ENCODE results near the gene CYP27B1. TPM values are rescaled to one million over a fixed set of nuclear protein-coding genes. Genes with fewer than 3 reads are reported as not detected.
"Not testable (repeated sequence)": the region's sequence is repeated elsewhere in the genome, so short reads cannot be mapped to it uniquely, and the experiment has no call there.

Gene CYP27B1
- total RNA-seq, 2 experiments from 2014 or later: 2.3 to 2.6 TPM

GRCh38 chr12:57716305-57716704, 50.6 kb downstream of the CYP27B1 start:
- Mint-ChIP-seq H3K4me1 (ENCODE audit: low read depth) (no peaks in the 10 kb centered on the region), H3K9me3 (ENCODE audit: insufficient read depth) (no peaks in the 10 kb centered on the region), H3K4me3 (no peak overlapping the region), H3K36me3 (ENCODE audit: low read depth) (peaks cover 54% of the 10 kb centered on the region), H3K27me3 (ENCODE audit: low read depth) (no peaks in the 10 kb centered on the region), H3K27ac (no peak overlapping the region)
- no peak for DNase-seq
- ChIA-PET CTCF (interaction anchor here (1.8 kb wide), 1 partner anchor 10 kb away, joined by 4 read pairs; no protein-coding TSS in a partner anchor), POLR2A (interaction anchor here (0.9 to 1.3 kb wide), 3 partner anchors 17 to 230 kb away, joined by 3 to 4 read pairs (median 3); no protein-coding TSS in a partner anchor)
- ATAC-seq: no peak

- Mint-ChIP-seq H3K27ac (no peak overlapping the region), H3K4me3 (no peak overlapping the region), H3K4me1 (ENCODE audit: low read depth) (no peaks in the 10 kb centered on the region), H3K36me3 (ENCODE audit: low read depth) (peaks cover 51% of the 10 kb centered on the region), H3K9me3 (ENCODE audit: insufficient read depth) (no peaks in the 10 kb centered on the region), H3K27me3 (ENCODE audit: low read depth) (no peaks in the 10 kb centered on the region)
- ChIA-PET CTCF (no interaction called here), POLR2A (interaction anchor here (0.9 to 1.3 kb wide), 3 partner anchors 17 to 229 kb away, joined by 3 to 4 read pairs (median 3); no protein-coding TSS in a partner anchor)
- ATAC-seq: no peak
- no peak for DNase-seq
Observed at GRCh38 chr12:57715786-57716185, 51.1 kb downstream of the CYP27B1 start.

- H3K9me3 Mint-ChIP-seq (ENCODE audit: insufficient read depth); H3K4me1 Mint-ChIP-seq (ENCODE audit: low read depth); DNase-seq; ATAC-seq; H3K27me3 Mint-ChIP-seq (ENCODE audit: low read depth); H3K27ac Mint-ChIP-seq; CTCF ChIA-PET; H3K4me3 Mint-ChIP-seq: not testable (repeated sequence)
- POLR2A ChIA-PET: interaction anchor here (0.9 kb wide), 1 partner anchor 229 kb away, joined by 3 read pairs; no protein-coding TSS in a partner anchor
- H3K36me3 Mint-ChIP-seq (ENCODE audit: low read depth): peaks cover 49% of the 10 kb centered on the region
Observed at GRCh38 chr12:57715036-57715748, 51.7 kb downstream of the CYP27B1 start.

GRCh38 chr12:57713209-57713608, 53.7 kb downstream of the CYP27B1 start:
- H3K9me3 Mint-ChIP-seq (ENCODE audit: insufficient read depth): no peaks in the 10 kb centered on the region
- CTCF ChIA-PET: no interaction called here

GRCh38 chr12:57712701-57713100, 54.2 kb downstream of the CYP27B1 start:
- H3K27ac Mint-ChIP-seq: no peak overlapping the region
- H3K27me3 Mint-ChIP-seq (ENCODE audit: low read depth): no peaks in the 10 kb centered on the region
- H3K4me1 Mint-ChIP-seq (ENCODE audit: low read depth): peaks cover 7% of the 10 kb centered on the region
- peaks cover 42% of the 10 kb centered on the region for H3K36me3 Mint-ChIP-seq (ENCODE audit: low read depth)
- POLR2A ChIA-PET: interaction anchor here (2.1 kb wide), 1 partner anchor 9 kb away, joined by 6 read pairs; no protein-coding TSS in a partner anchor
- CTCF ChIA-PET: no interaction called here
- ATAC-seq (no peak), DNase-seq (peak; percentile 13)
- no peak overlapping the region for H3K4me3 Mint-ChIP-seq
- H3K9me3 Mint-ChIP-seq (ENCODE audit: insufficient read depth): no peaks in the 10 kb centered on the region

More at GRCh38 chr12:57713209-57713608, 53.7 kb downstream of the CYP27B1 start:
- DNase-seq (peak; percentile 10), ATAC-seq (no peak)
- Mint-ChIP-seq H3K36me3 (ENCODE audit: low read depth) (peaks cover 46% of the 10 kb centered on the region), H3K27ac (no peak overlapping the region), H3K4me3 (no peak overlapping the region), H3K4me1 (ENCODE audit: low read depth) (peaks cover 7% of the 10 kb centered on the region), H3K27me3 (ENCODE audit: low read depth) (no peaks in the 10 kb centered on the region)
- POLR2A ChIA-PET: interaction anchor here (2.1 kb wide), 1 partner anchor 9 kb away, joined by 6 read pairs; no protein-coding TSS in a partner anchor

Small RNAs within 50 kb of the gene (microRNA-seq; reads per million reads assigned to microRNA genes)
- not detected for gene MIR6759

Other genes with a start within 250 kb of the CYP27B1 start
- 10 to 100 TPM; 14.9 to 15.0 TPM for gene DDIT3, start 246.6 kb downstream of the CYP27B1 start, total RNA-seq
- 10 to 100 TPM; 68.4 to 71.4 TPM for gene MBD6, start 244.3 kb downstream of the CYP27B1 start, total RNA-seq
- gene DCTN2, start 219.9 kb downstream of the CYP27B1 start, total RNA-seq: 10 to 100 TPM; 89.3 to 96.5 TPM
- 1 to 10 TPM in 1 of 2 experiments, under 1 TPM in 1; 0.99 to 1.4 TPM for gene KIF5A, start 217.0 kb downstream of the CYP27B1 start, total RNA-seq
- gene PIP4K2C, start 175.9 kb downstream of the CYP27B1 start, total RNA-seq: 10 to 100 TPM; 16.8 to 17.9 TPM
- 10 to 100 TPM; 15.4 to 17.8 TPM for gene DTX3, start 162.3 kb downstream of the CYP27B1 start, total RNA-seq
- gene ARHGEF25, start 155.6 kb downstream of the CYP27B1 start, total RNA-seq: under 1 TPM; 0.37 TPM
- under 1 TPM; 0.84 to 0.99 TPM for gene B4GALNT1, start 133.9 kb downstream of the CYP27B1 start, total RNA-seq
- 100 to 1,000 TPM; 100 to 107 TPM for gene OS9, start 72.9 kb downstream of the CYP27B1 start, total RNA-seq
- 10 to 100 TPM; 68.6 to 72.5 TPM for gene AGAP2, start 28.3 kb downstream of the CYP27B1 start, total RNA-seq
- gene TSPAN31, start 22.0 kb downstream of the CYP27B1 start, total RNA-seq: 10 to 100 TPM; 12.9 to 13.3 TPM
- gene CDK4, start 14.8 kb downstream of the CYP27B1 start, total RNA-seq: 100 to 1,000 TPM; 132 to 146 TPM
- 10 to 100 TPM; 23.6 to 24.4 TPM for gene MARCHF9, start 12.0 kb downstream of the CYP27B1 start, total RNA-seq
- 10 to 100 TPM; 26.3 to 28.8 TPM for gene METTL1, start 5.0 kb upstream of the CYP27B1 start, total RNA-seq
- 1 to 10 TPM; 3.1 to 3.2 TPM for gene EEF1AKMT3, start 5.5 kb upstream of the CYP27B1 start, total RNA-seq
- gene TSFM, start 15.7 kb upstream of the CYP27B1 start, total RNA-seq: 10 to 100 TPM; 35.0 to 35.8 TPM
- 1 to 10 TPM; 2.3 to 2.5 TPM for gene AVIL, start 51.7 kb upstream of the CYP27B1 start, total RNA-seq
- 100 to 1,000 TPM; 100 to 114 TPM for gene CTDSP2, start 79.7 kb upstream of the CYP27B1 start, total RNA-seq
- 10 to 100 TPM; 19.3 to 21.3 TPM for gene ATP23, start 174.5 kb upstream of the CYP27B1 start, total RNA-seq

Data from activated CD8-positive, alpha-beta T cell treated with anti-CD3 and anti-CD28 coated beads, Interleukin-2, amount 10 ng/mL, durations not matched to agents 7 days and 5 days (primary cell).